Measurements from ENCODE around the gene ABCB6. TPM values are rescaled to one million over a fixed set of nuclear protein-coding genes. Genes with fewer than 3 reads are reported as not detected.

The ABCB6 gene
- total RNA-seq, 1 donor: 27.3 TPM

DNA sequence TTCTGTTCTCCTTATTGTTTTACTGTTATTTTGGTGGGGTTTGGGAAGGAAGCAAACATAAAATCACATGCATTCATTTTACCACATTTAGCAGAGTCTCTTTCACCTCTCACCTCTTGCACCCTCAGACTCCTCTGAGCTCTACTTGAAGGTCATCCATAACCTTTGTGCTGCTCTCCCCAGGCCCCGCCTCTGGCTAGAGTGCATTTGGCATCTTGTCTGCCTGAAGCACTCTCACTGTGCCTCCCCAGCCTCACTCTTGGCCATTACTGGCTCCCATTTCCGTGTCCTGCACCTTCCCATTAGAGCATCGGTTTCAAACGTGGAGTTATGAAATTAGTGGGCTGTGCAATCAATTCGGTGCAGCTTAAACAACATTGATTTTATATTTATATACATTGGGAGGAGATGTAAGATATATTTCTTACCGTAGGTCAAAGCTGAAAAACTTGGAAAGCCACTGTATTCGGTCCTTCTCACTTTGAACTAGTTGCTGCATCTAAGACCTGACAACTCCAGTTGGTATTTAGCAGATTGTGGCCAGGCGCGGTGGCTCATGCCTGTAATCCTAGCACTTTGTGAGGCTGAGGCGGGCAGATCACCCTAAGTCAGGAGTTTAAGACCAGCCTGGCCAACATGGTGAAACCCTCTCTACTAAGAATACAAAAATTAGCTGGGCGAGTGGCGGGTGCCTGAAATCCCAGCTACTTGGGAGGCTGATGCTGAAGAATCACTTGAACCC is 19.1 kb downstream of the ABCB6 start:
- no peak overlapping the region for H3K4me3 ChIP-seq (ENCODE audit: low read depth, low read length)
- DNase-seq (ENCODE audit: low read depth): no peak
- TF ChIP-seq, protein P1, sequence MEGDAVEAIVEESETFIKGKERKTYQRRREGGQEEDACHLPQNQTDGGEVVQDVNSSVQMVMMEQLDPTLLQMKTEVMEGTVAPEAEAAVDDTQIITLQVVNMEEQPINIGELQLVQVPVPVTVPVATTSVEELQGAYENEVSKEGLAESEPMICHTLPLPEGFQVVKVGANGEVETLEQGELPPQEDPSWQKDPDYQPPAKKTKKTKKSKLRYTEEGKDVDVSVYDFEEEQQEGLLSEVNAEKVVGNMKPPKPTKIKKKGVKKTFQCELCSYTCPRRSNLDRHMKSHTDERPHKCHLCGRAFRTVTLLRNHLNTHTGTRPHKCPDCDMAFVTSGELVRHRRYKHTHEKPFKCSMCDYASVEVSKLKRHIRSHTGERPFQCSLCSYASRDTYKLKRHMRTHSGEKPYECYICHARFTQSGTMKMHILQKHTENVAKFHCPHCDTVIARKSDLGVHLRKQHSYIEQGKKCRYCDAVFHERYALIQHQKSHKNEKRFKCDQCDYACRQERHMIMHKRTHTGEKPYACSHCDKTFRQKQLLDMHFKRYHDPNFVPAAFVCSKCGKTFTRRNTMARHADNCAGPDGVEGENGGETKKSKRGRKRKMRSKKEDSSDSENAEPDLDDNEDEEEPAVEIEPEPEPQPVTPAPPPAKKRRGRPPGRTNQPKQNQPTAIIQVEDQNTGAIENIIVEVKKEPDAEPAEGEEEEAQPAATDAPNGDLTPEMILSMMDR (IDR thresholded peaks at IDR 0.05; ENCODE audit: insufficient read depth, low read length): no peak

DNA sequence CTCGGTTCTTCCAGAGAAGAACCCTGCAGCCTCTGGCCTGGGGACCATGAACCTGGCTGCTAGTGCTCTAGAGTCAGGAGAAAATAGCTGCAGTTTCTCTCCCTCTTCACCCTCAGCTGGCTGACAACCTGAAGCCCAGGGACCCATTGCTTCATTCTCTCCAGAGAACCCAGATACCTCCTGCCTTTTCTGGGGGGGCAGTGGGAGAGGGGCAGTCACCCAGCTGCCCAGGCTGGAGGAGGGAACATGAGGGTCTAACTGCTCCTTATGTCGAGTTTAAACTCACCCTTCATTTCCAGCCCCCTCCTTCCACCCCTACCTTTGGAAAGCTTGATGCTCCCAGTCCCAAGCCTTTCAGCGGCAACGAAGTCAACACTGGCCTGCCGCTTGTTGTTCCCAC is 19.8 kb downstream of the ABCB6 start:
- TF ChIP-seq, protein P1 (IDR thresholded peaks at IDR 0.05; ENCODE audit: insufficient read depth, low read length): no peak
- H3K4me3 ChIP-seq (ENCODE audit: low read depth, low read length): no peak overlapping the region
- no peak for DNase-seq (ENCODE audit: low read depth)

DNA sequence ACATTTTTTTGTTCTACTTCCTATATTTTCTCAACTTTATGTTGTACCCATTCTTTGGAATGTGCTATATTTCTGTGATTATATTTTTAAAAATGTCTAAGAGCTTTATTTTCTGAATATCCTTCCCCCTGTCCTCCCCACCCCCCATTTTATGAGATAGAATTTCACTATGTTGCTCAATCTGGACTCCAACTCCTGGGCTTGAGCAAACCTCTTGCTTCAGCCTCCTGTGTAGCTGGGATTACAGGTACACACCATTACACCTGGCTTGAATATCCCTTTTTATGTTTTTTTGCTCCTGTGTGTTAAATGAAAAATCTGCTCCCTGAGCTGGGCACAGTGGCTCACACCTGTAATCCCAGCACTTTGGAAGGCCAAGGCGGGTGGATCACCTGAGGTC is 21.4 kb downstream of the ABCB6 start:
- TF ChIP-seq, protein P1 (IDR thresholded peaks at IDR 0.05; ENCODE audit: insufficient read depth, low read length): no peak
- DNase-seq (ENCODE audit: low read depth): no peak
- H3K4me3 ChIP-seq (ENCODE audit: low read depth, low read length): no peak overlapping the region

DNA sequence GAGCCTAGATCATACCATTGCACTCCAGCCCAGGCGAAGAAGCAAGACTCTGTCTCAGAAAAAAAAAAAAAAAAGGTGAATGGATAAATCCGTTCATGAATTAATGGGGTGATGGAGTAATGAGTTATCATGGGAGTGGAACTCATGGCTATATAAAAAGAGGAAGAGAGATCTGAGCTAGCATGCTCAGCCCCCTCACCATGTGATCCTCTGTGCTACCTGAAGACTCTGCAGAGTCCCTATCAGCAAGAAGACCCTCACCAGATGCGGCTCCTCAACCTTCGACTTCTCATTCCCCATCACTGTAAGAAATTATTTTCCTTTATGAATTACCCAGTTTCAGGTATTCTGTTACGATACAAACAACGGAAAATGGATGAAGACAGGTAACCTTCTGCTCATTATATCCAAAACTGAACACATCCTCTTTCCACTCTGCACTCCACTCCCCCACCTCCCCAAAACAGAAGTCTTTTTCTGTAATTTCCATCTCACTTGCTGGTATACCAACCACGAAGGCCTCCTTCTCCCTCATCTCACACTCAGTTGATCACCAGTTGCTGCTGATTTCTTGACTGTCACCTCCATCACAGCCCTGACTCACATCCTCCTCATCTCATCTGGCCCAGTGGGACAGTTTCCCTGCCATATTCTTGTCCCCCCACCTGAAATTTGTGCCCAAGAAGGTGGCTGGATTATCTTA is 31.9 kb downstream of the ABCB6 start:
- TF ChIP-seq, protein P1 (IDR thresholded peaks at IDR 0.05; ENCODE audit: insufficient read depth, low read length): no peak
- H3K4me3 ChIP-seq (ENCODE audit: low read depth, low read length): no peak overlapping the region
- no peak for DNase-seq (ENCODE audit: low read depth)

DNA sequence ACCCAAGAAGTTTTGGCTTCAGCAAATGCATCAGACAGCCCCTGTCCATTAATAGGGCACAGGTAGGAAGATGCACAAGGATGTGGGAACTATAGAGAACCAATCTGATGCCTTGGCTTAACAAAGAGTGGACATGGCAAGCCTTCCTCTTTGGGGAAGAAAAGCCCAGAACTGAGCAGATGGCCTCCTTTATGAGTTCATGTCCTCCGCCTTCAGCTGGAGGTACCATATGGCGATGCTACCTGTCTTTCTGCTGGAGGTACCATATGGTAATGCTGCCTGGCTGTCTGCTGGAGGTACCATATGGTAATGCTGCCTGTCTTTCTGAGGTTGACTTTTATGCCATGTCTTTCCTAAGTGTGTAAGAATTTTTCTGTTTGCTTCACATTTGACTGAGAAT is 34.6 kb downstream of the ABCB6 start:
- TF ChIP-seq, protein P1 (IDR thresholded peaks at IDR 0.05; ENCODE audit: insufficient read depth, low read length): no peak
- no peak for DNase-seq (ENCODE audit: low read depth)
- no peak overlapping the region for H3K4me3 ChIP-seq (ENCODE audit: low read depth, low read length)

DNA sequence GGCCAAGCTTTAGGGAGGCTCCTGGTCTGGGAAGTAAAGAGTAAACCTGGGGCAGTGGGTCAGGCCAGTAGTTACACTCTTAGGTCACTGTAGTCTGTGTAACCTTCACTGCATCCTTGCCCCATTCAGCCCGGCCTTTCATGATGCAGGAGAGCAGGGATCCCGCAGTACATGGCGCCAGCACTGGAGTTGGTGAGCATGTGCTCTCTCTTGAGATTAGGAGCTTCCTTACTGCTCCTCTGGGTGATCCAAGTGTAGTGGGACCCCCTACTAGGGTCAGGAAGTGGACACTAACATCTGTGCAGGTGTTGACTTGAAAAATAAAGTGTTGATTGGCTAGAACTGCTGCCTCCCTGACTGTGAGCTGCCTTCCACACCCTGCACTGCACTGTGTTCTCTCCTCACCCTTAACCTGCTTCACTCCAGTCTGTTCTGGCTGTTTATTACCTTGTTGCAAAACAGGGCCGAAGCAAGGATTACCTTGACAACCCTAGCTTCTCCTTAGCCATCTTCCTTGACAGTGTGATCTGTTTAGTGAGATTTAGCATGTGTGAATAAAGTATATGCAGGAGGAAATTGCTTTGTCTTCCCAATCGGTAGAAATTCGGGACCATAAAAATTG is 35.5 kb downstream of the ABCB6 start:
- no peak for DNase-seq (ENCODE audit: low read depth)
- H3K4me3 ChIP-seq (ENCODE audit: low read depth, low read length): no peak overlapping the region
- TF ChIP-seq, protein P1 (IDR thresholded peaks at IDR 0.05; ENCODE audit: insufficient read depth, low read length): no peak
